HG02571 (cell line): ENCODE results near the gene ABCB9.
"Not testable (repeated sequence)": the region's sequence is repeated elsewhere in the genome, so short reads cannot be mapped to it uniquely, and the experiment has no call there.

ENCODE experiments used
- ATAC-seq: cut with Tn5 transposase; IDR thresholded peaks from one replicate; pipeline ENCODE4 v1.9.1; 2021; ENCODE audit warnings: mild to moderate bottlenecking, moderate library complexity; ENCODE audit not compliant: unreplicated experiment

The ABCB9 gene

DNA sequence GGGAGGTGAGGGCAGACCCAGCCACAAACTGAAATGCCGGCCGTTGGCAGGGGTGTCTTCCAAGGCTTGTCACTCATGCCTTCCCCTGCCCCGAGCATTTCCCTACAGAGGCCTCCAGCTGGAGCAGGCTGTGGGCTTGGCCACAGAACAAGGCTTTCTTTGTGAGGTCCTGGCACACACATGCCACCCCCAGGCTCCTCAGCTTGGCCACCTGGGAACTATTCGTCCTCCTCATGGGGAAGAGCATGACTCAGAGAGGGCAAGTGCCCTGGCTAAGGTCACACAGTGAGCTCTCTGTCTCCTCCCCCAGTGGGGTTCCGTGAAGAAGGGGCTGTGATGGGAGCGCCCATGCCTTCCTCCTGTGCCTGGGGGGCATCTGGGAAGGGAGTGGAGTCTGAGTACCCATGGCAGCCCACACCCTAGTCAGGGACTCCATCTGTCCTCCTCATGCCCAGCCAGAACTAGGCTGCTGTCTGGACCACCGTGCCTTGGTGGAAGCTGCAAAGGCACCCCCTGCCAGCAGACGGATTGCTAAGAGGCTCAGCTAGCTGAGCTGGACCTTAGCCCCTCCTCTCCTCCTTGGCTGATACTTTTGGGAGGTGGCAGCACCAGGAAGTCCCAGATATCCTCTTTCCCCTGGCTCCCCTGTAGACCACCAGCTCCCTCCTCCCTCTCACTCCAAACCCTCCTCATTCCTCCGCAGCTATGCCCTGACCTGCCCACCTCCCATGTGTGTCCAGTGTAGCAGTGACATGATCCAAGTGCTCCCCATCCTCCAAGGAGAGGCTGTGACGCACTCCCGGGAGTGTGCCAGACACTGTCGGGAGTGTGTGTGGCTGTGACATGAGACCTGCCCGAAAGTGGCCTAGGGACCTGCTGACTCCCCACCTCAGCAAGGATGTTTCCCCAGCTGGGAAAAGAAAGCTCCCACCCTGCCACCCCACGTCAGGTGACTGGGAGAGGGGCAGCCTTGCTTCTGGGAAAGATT, 21.4 kb downstream of the ABCB9 start:
- no peak for ATAC-seq

DNA sequence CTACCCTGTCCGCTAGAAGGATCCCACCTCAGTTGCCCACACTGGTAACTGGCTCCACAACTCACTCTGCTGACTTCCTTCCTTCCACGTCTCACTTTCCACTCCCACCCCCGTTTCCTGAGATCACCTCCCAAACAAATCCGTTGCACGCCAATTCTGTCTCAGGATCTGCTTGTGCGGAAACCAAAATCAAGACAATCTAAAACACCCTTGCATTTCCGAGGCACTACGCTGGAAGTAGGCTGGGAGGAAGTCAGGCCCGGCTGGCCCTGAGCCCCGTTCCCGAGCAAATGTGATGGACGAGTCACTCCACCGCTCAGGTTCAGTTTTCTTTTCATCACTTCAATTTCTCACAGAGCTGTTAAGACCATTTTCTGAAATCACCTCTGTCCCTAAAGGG, 23.1 kb downstream of the ABCB9 start:
- no peak for ATAC-seq

DNA sequence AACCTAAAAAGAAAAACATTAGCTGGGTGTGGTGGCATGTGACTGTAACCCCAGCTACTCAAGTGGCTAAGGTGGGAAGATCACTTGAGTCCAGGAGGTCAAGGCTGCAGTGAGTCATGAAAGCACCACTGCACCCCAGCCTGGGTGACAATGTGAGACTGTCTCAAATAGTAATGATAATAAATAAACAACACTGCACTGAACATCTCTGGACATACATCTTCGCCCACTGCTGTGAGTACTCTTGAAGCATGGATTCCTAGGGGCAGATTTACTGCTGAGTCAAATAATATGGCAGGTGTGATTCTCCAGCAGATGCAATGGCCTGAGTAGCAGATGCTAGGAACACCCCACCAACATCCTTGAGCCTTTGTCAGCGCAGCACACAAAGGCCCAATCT, 23.6 kb downstream of the ABCB9 start:
- no peak for ATAC-seq

DNA sequence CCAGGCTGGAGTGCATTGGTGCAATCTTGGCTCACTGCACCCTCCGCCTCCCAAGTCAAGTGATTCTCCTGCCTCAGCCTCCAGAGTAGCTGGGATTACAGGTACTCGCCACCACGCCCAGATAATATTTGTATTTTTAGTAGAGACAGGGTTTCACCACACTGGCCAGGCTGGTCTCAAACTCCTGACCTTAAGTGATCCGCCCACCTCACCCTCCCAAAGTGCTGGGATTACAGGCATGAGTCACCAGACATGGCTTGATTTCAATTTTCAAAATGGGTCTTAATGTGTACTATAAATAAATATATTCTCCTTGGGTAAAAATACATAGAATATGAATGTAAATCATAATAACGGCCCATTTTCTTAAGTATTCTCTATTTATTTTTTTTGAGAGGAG, 24.9 kb downstream of the ABCB9 start:
- ATAC-seq = not testable (repeated sequence)

DNA sequence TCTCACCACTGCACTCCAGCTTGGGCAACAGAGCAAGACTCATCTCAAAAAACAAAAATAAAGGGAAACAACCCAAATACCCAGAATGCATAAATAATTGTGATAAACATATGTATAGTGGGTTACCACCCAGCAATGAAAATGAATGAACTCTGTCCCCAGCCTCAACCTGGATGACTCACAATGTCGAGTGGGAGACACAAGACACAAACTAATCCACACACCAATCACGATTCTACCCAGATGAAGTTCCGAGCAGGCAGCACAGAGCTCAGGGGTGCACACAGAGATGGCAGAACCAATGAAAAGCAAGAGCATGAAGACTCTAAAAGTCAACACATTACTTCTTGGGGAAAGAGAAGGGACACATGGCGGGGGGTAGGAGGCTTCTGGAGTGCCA, 27.1 kb downstream of the ABCB9 start:
- no peak for ATAC-seq

DNA sequence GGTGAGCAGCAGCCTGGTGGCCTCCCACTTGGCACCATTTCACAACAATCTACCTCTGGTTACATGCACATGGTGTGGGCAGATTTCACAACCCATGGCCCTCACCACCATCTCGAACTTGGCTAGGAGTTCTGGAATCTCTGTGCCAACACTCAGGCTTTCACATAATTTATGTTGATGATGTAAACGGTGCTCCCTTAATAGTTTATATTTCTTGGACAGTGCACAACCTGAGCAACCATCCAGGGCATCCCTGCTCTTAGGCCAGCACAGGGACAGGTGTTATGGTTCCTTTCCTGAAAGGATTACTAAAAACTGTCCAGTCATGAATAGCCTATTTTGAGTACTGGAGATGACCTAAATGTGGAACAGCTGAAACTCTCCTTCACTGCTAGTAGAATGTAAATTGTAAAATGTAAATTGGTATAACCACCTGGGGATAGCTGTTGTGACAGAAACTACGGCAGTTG, 28.6 kb downstream of the ABCB9 start:
- no peak for ATAC-seq

DNA sequence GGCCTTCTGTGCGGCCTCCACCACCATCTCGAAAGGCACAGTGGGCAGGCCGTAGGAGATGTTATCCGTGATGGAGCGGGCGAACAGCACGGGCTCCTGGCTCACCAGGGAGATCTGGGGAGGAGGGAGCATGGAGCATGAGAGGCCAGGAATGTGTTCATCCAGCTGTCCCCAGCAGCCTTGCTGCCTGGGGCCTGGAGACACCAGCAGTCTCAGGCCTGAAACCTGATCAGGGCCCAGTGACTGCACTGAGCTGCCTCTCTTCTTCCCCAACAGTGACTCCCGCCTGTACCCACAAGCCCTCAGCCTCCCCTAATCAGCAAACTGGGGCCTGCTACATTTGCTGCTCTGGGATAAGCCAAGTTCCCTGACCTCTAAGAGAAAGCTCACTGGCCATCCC, 30.9 kb downstream of the ABCB9 start:
- no peak for ATAC-seq

DNA sequence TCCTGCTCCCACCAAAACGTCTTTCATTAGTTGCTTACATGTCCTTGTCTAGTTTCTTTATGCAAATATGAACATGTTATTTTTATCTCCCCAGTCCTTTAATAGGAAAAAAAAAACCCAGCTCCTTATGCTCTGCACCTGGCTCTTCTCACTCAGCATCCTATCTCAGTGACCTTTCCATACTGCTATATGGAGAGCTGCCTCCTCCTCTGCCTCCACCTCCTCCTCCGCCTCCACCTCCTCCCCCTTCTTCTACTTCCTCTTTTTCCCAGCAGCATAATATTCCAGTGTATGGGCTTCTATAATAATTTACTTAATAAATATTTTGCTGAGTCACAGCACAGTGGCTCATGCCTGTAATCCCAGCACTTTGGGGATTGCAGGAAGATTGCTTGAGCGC, 31.5 kb downstream of the ABCB9 start:
- ATAC-seq = no peak

DNA sequence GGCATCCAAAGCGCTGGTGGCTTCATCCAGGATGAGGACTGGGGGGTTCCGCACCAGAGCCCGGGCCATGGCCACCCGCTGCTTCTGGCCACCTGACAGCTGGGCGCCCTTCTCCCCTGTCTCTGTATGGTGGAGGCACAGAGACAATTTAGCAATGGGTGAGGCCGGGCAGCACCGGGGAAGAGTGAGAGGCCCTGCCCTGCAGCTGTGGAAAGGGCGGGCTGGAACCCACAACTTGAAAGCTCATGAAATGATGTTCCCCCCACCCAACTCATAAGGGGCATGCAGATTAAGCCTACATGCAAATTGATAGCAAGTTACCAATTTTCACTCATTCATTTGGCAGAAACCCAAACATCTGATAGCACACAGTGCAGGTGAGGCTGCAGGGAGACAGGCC, 34.1 kb downstream of the ABCB9 start:
- ATAC-seq = no peak

DNA sequence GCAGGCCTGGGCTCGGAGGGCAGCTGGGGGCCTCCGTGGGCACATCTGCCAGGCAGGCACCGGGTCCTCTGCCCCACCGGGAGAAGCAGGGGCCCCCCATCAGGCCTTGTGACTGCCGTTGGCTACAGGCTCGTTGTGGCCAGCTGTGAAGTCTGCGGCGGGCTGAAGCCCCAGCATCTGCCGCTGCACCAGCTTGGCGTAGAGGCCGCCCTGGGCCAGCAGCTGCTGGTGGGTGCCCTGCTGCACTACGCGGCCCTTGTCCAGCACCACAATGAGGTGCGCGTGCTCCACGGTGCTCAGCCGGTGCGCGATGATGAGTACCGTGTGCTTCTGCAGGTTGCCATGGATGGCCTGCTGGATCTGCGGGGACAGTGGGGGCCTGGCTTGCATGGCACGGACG, 36.5 kb downstream of the ABCB9 start:
- no peak for ATAC-seq

DNA sequence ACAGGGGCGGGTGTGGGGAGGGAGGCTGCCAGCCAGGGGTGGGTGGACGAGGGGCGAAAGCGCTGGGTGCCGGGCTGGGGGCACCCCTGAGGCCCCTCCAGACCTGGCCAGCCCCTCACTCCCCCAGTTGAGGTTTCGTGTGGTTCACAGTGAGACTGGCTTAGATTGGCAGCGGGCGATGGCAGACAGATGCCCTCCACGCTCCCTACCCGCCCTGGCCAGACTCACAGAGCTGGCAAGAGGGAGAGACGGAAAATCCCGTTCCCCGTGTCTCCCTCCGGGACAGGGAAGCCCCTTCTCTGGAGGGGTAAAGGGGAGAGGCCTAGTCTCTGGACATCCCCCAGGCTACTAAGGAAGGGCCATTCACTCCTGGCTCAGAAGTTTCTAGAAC, 37.1 kb downstream of the ABCB9 start:
- no peak for ATAC-seq

DNA sequence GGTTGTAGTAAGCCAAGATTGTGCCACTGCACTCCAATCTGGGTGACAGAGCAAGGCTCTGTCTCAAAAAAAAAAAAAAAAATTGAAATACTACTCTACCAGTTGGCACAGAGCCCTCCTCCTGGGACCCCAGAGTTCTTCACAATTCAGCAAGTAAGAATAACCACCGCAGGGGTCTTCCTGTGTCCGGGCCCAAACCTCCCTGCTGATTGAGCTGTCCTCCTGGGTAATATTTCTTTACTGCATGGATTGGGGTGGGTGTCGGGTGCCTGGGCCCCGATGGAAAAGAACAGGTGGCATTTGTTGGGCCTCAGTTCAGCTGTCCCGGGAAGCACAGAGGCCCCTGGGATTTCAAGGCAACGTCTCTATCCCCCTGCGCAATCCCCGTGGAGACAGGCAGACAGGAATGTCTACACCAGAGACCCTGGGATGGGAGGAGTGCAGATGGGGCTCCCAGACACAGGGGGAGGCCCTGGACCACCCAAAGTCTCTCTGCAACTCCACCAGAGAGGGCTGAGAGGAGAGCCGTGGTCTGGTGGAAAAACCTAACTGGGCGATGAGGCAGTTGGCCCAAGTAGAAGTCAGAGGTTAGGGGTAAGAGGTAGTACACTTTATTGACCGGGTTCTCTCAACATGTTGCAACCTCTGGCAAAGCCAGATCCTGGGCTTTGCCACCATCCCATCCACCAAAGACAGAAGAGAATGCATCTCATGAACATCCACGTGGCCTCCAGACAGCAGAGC, 37.7 kb downstream of the ABCB9 start:
- no peak for ATAC-seq

DNA sequence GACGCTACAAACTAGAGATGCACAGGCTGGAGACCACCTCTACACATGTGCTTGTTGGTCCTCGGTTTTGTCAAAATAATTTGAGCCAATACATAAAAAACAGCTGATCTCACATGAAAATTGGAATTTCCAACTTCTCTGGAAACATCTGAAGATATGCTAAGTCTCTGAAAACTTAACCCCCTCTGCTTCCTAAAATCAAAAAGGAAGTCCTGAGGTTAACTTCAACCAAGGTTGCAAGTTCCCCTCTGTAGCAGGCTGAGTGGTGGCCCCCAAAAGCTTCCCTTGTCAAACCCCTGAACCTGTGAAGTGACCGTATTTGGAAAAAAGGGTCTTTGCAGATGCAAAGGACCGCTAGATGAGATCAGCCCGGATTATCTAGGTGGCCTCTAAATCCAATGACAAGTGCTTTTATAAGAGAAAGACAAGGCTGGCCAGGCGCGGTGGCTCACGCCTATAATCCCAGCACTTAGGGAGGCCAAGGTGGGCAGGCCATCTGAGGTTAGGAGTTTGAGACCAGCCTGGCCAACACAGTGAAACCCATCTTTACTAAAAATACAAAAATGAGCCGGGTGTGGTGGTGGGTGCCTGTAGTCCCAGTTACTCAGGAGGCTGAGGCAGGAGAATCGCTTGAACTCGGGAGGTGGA, 38.4 kb downstream of the ABCB9 start:
- ATAC-seq = no peak

DNA sequence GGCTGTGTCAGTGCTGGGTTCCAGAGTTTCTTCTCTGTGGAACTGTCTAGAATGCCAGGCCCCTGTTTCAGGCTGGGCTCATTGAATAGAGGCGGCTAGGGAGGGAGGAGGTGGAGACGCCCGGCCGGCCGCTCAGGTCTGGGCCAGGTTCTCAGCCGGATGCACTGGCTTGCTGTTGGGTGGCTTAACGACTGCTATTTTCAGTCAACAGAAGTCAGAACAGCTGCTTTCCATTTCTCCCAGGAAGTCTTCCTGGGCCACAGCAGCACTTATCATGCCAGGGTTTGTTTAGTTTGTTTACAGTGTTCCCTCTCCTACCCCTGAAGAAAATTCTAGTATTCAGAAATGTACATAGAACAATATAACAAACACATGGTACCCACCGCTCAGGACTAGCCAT, 44.3 kb downstream of the ABCB9 start:
- no peak for ATAC-seq

DNA sequence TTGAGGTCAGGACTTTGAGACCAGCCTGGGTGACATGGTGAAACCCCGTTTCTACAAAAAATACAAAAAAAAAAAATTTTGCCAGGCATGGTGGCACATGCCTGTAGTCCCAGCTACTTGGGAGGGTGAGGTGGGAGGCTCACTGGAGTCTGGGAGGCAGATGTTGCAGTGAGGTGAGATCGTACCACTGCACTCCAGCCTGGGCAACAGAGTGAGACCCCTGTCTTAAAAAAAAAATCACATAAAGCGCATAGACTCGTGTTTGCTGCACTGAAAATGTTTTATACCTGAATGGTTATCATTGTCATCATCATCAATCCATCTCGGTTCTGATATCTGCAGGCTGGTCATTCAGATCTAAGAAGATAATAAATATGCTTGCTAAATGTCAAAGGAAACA, 45.6 kb downstream of the ABCB9 start:
- ATAC-seq = no peak

DNA sequence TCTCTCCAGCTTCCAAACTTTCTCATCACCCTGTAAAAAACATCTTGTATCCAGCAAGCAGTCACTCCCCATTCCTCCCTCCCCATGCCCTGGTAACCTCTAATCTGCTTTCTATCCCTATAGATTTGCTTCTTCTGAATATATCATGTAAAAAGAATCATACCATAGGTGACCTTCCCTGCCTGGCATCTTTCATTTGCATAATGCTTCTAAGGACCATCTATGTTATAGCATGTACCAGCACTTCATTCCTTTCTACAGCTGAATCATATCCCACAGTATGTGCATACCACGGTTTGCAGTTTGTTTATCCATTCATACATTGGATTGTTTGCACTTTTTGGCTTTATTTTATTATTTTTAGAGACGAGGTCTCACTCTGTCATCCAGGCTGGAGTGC, 47.4 kb downstream of the ABCB9 start:
- ATAC-seq = no peak

DNA sequence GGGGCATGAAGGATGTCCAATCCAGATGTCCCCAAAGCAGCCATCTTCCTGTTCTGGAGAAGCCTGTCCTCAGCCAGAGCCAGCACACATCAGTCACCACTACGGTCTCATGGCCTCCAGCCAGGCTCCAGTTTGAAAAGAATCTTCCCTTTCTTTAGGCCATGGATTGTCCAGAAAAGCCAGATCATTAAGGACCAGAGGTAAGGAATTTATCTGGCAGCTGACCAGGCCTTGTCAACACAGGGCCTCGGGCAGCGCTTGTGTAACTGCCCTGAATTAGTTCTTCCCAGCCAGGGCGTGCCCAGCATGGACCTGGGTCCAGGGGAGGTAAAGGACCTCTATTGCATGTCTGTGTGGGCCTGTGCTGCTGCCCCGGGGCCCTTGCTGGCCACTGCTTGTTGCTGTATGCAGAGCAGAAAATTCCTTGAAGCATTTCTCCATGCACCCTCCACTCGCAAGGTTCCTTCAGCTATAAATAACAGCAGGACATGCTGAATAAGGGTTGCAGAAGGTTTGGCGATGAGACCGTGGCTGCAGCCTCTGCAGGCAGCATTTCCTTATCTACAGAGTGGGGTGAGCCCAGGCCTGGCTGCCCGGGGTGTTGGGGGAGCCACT, 48.6 kb downstream of the ABCB9 start:
- no peak for ATAC-seq

DNA sequence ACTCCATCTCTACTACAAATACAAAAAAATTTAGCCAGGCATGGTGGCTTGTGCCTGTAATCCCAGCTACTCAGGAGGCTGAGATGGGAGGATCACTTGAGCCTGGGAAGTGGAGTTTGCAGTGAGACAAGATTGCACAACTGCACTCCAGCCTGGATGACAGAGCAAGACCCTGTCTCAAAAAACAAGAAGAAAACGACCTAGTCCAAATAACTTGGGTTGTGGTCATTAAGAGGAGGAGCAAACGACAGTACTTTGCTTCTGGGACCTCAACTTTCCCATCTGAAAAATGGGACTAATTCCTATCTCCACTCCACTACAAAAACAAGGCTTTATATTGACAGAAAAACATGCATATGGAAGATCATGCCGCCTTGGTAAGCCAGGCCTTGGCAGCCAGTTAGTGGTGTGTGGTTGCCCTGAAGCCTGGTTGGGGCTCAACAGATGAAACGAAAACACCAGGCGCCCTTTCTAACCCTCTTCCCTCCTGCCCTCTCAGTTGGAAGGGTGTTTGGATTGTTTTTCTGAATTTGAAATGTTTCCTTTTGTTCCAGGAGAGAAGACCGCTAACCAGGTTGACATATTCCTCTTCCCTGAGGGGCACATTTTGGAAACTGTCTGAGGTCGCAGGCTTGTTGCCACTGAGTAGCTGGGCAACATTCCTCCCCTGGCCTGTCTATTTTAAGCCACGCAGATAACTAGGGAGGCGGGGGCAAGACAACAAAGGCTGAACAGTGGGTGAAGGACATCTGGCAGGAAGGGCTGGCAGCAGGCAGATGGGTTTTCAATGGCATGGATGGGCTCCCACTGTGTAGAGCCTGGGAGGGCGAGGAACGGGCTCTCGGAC, 56.6 kb downstream of the ABCB9 start:
- ATAC-seq = no peak

DNA sequence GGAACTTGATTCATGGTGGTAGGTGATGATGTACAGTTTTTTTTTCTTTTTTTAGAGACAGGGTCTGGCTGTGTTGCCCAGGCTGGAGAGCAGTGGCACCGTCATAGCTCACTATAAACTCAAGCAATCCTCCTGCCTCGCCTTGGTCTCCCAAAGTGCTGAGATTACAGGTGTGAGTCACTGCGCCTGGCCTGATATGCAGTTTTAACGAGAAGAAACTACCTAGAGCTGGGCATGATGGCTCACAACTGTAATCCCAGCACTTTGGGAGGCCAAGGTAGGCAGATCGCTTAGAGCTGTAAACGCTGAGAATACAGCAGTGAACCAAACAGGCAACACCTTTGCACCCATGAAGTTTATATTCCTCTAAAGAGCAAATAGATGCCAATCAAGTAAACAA, 57.3 kb downstream of the ABCB9 start:
- ATAC-seq = no peak

DNA sequence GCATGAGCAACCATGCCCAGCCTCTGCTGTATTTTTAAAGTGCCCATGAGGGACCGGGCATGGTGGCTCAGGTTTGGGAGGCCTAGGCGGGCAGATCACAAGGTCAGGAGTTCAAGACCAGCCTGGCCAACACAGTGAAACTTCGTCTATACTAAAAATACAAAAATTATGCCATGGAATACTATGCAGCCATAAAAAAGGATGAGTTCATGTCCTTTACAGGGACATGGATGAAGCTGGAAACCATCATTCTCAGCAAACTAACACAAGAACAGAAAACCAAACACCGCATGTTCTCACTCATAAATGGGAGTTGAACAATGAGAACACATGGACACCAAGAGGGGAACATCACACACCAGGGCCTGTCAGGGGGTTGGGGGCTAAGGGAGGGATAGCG, 61.0 kb downstream of the ABCB9 start:
- ATAC-seq = not testable (repeated sequence)
